GM21360 (cell line): ENCODE data around the gene RAD51AP2.
"Not testable (repeated sequence)": the region's sequence is repeated elsewhere in the genome, so short reads cannot be mapped to it uniquely, and the experiment has no call there.

Source experiments
- ATAC-seq: cut with Tn5 transposase; IDR thresholded peaks from one replicate; pipeline ENCODE4 v1.9.1; 2021; ENCODE audit warnings: mild to moderate bottlenecking, moderate library complexity; ENCODE audit not compliant: unreplicated experiment

RAD51AP2 gene

DNA sequence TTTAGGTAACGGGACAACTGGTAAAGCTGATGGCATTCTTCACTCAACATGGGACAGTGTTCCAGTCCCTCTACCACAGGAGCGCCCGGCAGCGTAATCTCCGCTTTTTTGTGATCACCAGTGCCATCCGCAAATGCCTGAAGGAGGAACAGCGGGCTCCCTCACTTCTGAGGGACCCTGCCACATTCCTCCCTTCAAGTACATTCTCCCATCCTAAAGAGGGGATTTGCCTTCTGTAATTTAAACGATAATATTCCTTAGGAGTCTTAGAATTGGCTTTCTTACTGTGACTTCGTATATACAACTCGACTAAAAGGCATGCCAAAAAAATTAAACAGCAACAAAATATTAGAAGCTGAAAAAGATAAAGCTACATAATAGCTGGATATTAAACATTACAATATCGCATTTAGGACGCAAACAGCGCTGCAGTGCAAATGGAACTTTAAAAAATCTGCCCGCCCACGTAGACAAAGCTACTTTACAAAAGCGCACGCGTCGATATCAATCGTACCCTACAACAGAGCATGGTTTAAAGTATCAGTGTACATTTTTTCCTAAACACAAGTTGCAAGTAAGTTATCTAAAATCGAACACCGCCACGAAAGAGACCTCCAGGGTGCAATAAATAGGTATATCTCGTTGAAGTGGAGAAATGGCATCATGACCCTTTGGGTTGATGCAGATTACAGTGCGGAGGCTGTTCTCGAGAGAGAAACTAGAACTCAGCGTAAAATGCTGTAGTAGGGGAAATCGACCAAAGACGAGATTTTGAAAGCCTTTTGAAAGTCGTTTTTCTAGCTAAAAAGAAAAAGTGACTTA lies 20.0 kb upstream of the RAD51AP2 start:
- peak; percentile 52 for ATAC-seq

DNA sequence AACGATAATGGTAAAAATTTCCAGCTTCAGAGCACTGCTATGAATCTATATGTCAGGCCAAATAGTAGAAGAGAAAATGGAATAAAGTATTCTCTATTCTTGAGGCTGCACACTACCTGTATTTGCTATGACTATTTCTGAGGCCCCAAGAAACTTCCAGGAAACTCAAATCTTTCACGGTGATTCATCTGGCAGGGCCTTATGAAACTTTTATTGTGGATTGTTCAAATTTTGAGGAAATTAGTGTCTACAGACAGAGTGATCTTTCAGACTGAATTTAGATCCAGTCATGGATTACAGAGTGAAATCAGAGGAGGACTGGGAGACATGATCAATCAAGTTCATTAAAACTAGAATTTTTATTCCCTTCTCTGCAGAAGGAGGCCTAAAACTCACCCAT lies 18.2 kb upstream of the RAD51AP2 start:
- no peak for ATAC-seq

DNA sequence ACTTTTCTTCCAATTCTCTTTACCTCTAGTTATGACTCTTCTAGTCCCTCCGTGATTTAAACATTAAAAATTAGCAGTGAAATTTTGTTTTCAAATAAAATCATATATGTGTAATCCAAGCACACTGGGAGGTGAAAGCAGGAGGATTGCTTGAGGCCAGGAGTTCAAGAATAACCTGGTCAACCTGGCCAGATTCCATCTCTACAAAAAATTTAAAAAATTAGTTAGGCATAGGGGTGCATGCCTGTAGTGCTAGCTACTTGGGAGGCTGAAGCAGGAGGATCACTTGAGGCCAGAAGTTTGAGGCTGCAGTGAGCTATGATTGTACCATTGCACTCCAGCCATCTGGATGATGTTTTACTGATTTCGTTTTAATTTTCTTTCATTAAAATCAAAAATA lies 15.3 kb upstream of the RAD51AP2 start:
- no peak for ATAC-seq

DNA sequence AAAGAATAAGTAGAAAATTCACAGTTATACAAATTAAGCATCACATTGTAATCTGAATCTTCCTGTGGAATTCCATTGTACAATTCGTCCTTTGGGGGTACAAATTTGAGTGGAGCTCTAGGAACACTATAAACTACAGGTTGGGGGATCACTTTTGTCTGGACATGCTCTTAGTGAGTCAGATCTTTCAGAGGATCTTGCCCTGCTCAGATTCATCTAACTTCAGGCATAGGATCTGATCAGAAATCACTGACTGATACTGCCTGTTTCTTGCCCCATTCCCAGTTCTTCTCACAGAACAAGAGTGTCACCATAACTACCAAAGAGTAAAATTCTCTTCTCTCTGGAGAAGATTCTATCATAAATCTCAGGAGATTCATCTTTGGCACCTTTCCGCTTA lies 11.5 kb upstream of the RAD51AP2 start:
- no peak for ATAC-seq

DNA sequence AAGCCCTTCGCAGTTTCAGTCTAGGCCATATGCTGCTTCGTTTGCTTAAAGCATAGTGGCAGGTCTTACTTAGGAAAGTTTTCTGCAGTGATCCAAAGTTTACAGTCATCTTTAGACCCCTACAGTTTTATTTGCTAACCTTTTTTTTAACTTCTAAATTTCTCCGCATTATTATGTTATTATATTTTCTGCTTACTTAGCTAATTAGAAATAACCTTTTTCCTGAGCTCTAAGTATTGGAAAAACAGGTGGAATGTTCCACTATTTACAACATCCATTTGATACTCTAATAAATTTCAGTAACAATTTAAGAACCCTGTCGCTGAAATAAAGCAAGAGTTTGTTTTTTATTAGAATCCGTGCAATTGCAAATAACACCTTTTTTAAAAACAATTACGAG lies 4.1 kb upstream of the RAD51AP2 start:
- no peak for ATAC-seq

DNA sequence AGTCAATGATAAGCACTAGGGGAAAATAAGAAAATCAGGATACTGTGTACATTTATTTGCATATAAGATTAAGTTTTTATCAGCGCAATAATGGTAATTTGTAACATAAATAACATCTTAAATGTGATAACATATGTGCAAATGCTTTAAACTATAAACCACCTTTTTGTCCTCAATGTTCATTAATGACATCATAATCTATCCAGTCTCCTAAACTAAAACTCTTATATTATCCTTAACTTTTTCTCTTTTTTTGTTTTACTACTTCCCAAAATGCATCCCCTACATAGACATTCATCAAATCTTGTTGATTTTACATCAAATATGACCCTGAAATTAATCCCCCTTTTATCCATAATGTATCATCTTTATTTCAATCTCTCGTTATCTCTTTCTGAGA lies 3.4 kb upstream of the RAD51AP2 start:
- no peak for ATAC-seq

DNA sequence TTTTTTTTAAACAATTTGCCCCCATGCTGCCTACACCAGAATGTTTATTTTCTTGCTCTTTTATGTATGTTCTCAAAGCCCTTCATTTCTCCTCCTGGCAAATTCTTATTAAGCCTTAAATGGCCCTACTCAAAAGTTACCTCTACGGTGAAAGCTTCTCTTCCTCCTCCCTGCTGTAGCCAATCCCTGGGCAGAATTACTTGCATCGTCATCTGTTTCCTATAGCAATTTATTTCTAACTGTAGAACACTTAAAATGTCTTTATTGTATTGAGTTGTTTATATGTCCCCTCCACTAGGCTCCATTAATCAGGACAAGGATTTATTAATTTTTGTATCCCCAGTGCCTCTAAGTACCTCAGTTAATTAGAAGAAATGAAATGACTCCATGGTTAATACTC lies 2.5 kb upstream of the RAD51AP2 start:
- ATAC-seq = peak; percentile 56

DNA sequence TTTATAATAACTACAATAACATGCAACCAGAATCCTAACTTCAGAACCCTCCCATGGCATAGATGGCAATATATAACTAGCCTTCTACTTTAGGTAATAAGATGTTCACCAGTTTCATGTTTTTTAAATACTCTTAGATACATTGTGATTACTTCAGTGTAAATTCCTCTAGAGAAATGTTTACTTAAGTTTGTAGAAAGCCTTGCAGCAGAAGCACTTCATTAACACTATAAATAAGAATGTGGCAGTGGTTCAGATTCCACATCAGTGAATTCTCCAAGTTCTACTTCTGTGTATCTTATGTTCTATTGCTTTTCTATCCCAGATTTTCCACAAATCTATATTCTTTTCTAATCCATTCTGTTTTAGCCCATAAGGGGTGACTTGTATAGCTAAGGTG lies 1.2 kb upstream of the RAD51AP2 start:
- ATAC-seq = no peak

DNA sequence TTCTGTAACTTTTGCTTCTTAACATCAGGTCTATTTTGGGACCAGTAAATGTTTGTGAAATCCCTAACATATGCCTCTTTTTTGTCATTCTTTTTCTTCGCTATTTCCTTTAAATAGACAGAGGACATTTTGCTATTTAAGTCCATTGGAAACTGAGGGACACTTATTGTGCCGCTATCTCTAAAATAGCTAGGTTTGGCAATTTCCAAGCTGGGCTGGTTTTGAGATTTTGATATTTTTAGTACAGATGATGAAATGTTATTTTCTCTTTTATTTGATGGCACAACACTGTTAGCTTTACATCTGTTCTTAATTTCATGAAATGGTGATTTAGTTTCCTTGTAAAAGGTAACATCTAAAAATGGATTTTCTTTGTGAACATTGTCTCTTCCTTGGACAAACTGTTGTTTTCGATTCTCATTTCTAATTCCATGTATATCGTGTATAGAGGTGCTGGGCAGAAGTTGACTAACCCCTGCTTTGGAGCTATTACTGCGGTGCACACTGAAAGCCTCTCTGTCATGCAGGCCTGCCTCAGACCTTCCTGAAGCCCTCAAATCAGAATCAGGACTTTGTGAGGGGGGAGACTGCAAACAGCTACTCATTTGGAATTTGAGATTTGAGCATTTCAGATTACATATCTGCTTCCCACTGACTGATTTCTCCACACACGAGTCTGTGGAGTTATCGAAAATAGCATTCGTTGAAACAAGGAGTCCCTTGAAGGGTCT lies 594 bp downstream of the RAD51AP2 start:
- peak; percentile 14 for ATAC-seq

DNA sequence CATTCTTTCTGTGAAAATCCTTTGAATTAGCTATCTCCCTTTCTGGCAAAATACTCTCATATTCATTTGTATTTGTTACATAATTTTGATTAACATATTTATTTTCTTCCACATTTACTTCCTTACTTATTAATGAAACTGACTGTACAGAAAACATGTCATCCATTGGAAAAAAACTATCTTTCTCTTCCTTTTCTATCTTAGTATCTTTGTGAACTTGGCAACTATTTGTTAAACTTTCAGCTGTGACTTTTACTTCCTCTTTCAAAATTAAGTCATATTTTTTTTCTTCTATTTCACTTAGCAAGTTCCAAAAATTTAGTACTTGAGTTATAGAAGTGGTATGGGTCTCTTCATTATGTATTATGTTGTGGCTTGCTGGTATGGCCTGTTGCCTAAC lies 2.6 kb downstream of the RAD51AP2 start:
- no peak for ATAC-seq

DNA sequence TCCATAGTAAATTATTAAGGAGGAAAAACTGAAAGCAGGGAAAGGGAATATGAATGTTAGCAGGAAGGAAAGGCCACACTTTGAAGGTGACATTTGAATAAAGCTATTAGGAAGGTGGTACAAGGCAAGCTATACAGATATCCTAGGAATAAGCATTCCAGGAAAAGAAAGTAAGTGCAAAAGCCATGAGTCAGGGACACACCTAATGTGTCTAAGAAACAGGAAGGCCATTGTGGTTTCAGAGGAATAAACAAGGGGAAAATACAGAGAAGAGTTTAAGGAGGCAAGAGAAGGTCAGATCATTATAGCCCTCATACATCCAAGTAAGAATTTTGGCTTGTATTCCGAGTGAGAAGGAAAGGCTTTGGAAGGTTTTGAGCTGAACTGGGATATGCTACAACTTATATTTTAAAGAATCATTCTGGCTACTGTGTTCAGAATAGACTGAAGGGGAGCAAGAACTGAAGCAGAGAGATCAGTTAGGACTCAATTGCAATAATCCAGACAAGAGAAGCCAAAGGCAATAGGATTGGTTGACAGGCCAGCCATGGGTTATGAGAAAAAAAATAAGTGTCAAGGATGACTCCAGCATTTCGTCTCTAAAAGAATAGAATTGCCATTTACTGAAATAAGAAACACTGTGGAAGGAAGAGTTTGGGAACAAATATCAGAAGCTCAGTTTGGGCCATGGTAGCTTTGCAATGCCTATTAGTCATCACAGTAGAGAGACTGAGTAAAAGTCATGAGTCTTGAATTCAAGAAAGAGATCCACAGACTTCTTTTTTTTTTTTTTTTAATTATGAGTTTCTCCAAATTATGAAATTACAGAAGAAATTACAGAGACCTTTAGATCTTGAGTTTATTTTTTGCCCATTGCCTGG lies 11.3 kb downstream of the RAD51AP2 start:
- no peak for ATAC-seq

DNA sequence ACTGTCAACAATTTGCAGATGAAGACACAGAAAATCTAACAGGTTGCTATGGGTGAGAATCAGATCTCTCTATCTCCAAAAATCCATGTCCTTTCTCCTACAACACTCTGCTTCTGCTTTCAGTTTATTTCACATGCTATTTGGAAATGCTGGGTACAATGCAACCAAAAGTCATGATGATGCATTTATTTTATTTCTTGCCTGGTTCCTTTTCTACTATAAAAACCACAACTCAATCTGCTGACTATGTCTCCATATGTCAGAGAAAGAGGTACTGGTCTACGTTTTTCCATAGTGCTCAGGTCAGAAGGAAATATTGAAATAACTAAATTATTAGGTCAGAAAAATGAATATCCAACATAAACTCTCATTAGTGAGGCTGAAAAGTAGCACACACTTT lies 20.5 kb downstream of the RAD51AP2 start:
- no peak for ATAC-seq

DNA sequence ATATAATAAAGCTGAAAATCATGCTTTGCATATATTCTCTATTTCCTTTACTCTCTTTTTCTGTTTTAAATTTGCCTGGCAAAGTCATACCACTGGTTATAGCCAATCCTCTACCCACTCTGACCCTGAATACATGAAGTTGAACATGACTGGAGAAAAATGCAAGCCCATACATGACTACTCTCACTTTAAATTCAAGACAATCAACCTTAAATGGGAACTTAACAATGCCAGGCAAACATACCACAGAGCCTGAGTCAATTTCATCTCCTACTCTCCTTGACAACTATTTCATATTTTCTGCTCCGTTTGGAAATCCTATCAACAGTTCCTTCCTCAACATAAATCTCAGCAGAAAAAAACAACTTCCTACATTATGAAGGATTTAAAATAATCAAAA lies 22.6 kb downstream of the RAD51AP2 start:
- no peak for ATAC-seq

DNA sequence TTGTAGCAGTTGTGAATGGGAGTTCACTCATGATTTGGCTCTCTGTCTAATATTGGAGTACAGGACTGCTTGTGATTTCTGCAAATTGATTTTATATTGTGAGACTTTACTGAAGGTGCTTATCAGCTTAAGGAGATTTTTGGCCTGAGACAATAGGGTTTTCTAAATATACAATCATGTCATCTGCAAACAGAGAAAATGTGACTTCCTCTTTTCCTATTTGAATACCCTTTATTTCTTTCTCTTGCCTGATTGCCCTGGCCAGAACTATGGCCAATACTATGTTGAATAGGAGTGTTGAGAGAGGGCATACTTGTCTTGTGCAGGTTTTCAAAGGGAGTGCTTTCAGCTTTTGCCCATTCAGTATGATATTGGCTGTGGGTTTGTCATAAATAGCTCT lies 28.1 kb downstream of the RAD51AP2 start:
- ATAC-seq = not testable (repeated sequence)

DNA sequence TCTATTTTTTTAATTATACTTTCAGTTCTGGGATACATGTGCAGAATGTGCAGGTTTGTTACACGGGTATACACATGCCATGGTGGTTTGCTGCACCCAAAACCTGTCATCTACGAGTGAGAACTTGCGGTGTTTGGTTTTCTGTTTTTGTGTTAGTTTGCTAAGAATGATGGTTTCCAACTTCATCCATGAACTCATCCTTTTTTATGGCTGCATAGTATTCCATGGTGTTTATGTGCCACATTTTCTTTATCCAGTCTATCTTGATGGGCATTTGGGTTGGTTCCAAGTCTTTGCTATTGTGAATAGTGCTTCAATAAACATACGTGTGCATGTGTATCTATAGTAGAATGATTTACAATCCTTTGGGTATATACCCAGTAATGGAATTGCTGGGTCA lies 29.6 kb downstream of the RAD51AP2 start:
- ATAC-seq = not testable (repeated sequence)

DNA sequence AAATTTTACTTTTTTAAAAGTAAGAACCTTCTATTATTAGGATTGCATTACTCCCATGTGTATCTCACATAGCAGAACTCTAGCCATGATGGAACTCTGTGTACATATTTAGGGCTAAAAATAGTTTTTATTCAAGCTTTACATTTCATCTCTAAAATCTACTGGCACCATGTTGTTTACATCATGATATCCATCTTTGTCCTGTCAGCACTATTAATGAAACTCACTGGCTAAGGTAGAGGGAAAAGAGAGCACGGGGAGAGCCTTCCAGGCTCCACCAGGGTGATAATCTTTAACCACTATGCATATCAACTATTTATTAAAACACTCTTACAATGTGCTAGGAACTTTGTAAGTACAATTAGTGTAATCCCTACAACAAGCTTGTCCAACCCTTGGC lies 34.7 kb downstream of the RAD51AP2 start:
- ATAC-seq = no peak

DNA sequence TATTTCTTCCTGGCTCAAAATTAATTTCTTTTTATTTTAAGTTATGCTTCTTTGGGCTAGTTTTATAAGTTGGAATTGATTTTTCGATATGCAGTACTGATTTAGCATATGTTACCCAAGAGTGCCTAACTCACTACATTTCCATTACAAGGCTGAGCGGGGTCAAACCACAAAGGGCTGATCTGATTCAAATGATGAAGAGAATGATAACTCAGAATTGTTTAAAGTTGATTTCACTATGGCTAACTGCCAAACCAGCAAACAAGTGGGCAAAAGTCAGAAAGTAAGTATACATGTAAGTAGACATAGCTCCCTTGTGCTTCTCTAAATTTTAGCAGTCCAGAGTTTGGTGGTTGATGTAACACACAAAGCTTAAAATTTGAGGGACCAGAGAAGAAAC lies 35.6 kb downstream of the RAD51AP2 start:
- no peak for ATAC-seq

DNA sequence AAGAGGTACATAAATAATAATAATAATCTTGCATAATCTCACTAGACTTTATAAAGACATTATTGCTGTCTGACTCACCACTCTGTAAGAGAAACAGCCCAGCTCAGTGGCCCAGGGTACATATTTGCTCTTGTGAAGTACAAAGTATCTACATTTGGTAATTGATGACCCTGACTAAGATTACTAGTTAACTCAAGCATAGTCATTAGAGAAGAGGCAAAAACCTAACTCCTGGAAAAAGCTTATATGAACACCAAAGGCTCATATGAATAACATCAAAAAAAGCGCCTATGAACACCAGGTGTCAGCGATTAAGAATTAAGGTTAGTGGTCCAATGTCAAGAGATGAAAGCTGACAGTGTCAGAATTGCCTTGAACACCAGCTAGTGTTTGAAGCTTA lies 38.4 kb downstream of the RAD51AP2 start:
- no peak for ATAC-seq

DNA sequence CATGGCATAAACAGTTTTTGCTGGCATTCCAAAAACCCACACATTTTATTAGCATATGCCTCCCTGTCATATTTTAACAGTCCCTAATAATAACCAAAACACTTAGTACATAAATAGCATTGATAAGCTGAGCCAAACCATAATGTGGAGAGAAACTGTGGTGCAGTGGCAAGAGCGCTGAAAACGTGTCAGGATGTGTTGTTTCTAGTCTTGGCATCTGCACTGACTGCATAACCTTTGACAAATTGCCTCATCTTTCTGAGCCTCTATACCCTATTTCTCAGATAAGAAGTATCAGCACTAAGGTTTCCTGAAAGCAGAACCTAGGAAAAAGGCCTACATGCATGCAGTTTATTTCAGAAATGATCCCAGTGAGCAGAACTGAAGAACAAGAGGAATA lies 41.4 kb downstream of the RAD51AP2 start:
- no peak for ATAC-seq

DNA sequence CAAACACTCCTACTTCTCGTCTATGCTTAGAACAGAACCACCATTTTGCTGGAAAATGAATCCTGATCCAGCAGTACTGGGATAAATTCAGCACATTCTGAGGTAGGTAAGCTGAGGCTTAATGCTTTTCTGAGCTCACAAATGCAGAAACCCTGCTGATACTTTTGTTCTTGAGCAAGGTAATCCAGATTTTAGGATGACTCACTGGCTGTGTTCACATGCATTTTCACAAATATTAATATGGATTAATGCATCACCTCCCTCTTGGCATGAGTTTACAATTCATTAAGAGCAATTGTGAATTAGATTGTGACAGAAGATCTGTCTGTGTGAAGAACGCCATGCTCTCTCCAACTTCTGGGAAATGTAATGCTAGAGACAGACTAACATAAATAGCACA lies 42.2 kb downstream of the RAD51AP2 start:
- ATAC-seq = no peak

DNA sequence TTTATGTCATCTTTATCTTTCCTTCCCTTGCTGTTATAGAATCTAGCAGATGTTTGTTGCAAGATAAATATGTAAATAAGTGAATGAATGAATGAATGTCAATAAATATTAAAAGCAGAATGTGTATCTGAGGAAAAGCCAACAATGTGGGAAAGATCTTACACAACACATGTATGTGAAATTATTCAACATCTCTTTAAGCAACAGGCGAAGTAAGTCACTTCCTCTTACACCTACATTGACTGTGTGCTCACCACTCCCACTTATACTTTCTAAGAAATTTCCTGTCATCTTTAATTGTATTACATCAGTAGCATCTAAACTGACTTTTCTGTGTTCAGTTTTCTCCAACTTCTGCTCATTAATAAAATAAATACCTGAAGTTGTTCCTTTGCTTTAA lies 43.0 kb downstream of the RAD51AP2 start:
- no peak for ATAC-seq

DNA sequence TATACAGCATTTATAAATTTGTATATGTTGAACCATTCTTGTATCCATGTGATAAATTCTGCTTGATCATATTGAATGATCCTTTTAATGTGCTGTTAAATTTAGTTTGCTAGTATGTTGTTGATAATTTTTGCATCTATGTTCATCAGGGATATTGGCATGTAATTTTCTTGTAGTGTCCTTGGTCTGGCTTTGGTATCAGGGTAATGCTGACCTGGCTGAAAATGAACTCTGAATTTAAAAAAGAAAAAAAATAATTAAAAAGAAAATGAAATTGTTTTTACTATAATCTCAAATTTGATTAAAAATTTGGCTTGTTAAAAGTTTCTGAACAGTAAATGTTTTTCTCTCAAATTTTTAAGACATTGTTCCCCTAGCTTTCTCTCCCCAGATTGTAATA lies 46.3 kb downstream of the RAD51AP2 start:
- no peak for ATAC-seq
